Measurements from ENCODE around the gene ANAPC7.
"Not testable (repeated sequence)": the region's sequence is repeated elsewhere in the genome, so short reads cannot be mapped to it uniquely, and the experiment has no call there.

ANAPC7 gene

DNA sequence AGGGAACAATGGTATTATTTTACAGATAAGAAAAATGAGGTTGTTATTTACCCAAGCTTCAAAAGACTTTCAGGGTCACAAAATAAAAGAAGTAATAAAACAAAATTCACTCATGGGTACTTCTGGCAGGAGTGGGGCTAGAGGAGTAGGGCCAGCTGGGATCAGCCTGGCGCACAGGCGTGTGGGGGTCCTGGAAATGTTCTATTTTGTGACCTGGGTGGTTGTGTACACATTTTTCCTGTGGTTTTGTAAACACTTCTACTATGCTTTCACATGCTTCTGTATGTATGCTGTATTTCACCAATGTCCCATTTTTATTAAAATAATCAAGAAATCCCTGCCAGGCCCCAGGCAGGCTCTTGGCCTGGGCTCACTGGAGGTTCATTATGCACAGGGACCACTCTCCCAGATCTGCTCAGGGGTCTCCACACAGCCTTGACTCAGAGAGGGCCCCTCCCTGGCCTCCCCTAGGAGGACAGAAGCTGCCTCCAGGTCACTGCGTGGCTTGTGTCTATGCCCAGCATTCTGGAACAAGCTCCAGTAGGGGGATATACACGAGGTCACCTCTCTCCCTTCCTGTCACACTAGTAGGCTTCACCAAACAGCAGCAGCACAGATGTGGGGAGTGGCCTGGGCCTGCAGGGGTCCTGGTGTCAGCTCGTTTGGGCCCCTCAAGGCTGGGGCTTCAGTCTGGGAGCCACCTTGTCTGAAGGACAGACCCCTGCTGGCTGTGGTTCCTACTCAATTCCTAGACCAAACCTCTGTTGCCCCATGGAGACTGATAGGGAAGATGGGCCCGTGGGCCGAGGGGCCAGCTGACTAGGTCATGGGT is 37.8 kb downstream of the ANAPC7 start:
- Histone ChIP-seq H3K4me3 (no peak overlapping the region), H3K27ac (no peak overlapping the region)
- no peak for TF ChIP-seq CTCF (IDR thresholded peaks at IDR 0.05)
- no peak for DNase-seq (ENCODE audit: low spot score)

DNA sequence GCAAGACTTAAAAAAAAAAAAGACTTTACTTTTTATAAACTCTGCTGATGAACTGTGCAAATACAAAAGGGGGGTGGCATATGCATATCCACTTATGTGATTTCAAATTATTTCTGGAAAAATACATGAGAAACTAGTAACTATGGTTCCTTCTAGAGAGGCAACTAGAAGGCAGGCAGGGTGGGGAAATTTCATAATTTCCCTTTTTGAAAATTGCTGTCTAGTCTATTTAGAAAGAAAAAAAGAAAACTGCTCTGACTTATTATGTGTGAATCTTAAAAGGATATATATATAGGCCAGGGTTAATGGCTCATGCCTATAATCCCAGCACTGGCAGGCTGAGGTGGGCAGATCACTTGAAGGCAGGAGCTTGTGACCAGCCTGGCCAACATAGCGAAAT is 42.3 kb downstream of the ANAPC7 start:
- no peak for DNase-seq (ENCODE audit: low spot score)
- TF ChIP-seq CTCF (IDR thresholded peaks at IDR 0.05) = no peak
- H3K27ac ChIP-seq = no peak overlapping the region

DNA sequence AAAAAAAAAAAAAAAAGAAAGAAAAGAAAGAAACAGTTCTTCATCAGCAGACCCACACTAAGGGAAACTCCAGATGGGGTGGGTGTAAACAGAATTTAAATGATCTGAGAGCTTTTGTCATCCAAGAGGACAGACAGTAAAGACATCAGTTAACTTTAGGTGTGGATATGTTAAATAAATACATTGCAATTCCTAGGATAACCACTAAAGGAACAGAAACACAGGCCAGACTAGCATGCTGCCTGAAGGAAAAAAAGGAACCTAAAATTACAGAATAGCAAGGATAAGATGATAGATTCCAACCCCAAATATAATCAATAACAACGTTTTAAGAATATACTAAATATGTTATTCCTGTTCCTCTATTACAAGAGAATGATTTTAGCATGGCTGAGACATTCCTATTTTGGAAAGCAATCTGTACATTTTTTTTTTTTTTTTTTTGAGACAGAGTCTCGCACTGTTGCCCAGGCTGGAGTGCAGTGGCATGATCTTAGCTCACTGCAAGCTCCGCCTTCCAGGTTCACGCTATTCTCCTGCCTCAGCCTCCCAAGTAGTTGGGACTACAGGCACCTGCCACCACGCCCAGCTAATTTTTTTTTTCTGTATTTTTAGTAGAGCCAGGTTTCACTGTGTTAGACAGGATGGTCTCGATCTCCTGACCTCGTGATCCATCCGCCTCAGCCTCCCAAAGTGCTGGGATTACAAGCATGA is 45.0 kb downstream of the ANAPC7 start:
- not testable (repeated sequence) for H3K4me3 ChIP-seq; DNase-seq (ENCODE audit: low spot score); H3K27ac ChIP-seq

More for the DNA sequence above, 42.3 kb downstream of the ANAPC7 start:
- no peak overlapping the region for H3K4me3 ChIP-seq

DNA sequence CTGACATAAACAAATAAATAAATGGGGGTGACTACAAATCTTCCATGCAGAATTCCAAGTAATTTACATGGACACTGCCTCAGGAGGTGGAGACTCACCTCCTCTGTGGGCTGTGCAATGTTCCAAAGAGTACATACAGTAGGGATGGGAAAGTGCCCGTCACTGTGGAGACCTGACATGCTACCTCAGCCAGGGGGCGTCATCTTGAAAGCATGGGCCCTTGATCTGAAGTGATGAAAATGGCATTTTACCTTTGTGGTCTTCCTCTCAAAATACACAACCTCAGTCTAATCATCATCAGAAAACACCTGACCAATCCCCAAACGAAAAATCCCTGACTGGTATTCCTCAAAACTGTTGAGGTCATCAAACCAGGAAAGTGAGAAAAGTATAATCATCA is 48.4 kb downstream of the ANAPC7 start:
- no peak for TF ChIP-seq CTCF (IDR thresholded peaks at IDR 0.05)
- DNase-seq (ENCODE audit: low spot score) = no peak
- Histone ChIP-seq H3K4me3 (no peak overlapping the region), H3K27ac (no peak overlapping the region)

- TF ChIP-seq CTCF (IDR thresholded peaks at IDR 0.05) = no peak
- no peak overlapping the region for H3K27ac ChIP-seq
- no peak for DNase-seq (ENCODE audit: low spot score)
- H3K4me3 ChIP-seq = no peak overlapping the region
Observed at GRCh38 chr12:110354172-110354780, 49.2 kb downstream of the ANAPC7 start.

DNA sequence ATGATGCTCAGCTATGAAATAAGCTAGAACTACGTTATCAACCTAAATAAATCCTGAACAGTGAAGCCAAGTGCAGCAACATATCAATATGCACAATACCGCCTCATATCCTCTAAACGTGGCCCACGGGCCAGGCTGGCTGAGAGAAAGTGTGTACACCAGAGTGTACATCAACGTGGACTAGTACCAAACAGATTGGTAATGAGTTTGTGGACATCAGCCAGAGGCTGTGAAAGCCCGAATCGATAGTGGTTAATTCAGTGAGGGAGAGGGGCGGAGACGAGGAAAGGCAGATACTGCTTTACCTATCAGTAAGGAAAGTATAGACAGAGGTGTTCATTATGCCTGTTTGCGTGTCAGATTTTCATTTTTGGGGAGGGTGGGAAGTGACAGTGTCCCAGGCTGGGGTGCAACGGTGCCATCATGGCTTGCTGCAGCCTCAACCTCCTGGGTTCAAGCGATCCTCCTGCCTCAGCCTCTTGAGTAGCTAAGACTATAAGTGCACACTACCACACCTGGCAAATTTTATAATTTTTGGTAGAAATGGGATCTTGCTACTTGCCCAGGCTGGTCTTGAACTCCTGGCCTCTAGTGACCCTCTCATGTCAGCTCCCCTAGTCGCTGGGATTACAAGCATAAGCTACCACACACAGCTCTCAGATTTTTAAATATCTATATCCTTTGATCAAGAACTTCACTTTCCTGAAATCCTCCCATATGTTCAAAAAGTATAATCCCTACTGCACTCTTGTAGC is 50.1 kb downstream of the ANAPC7 start:
- DNase-seq (ENCODE audit: low spot score) = no peak
- H3K4me3 ChIP-seq = no peak overlapping the region
- no peak for TF ChIP-seq CTCF (IDR thresholded peaks at IDR 0.05)
- no peak overlapping the region for H3K27ac ChIP-seq

GRCh38 chr12:110352401-110352800 is 51.1 kb downstream of the ANAPC7 start:
- no peak overlapping the region for H3K4me3 ChIP-seq
- no peak for DNase-seq (ENCODE audit: low spot score)
- no peak for TF ChIP-seq CTCF (IDR thresholded peaks at IDR 0.05)
- no peak overlapping the region for H3K27ac ChIP-seq
